Measurements from ENCODE around the gene CHPT1. TPM values are rescaled to one million over a fixed set of nuclear protein-coding genes. Genes with fewer than 3 reads are reported as not detected.

Gene CHPT1
- total and polyA plus RNA-seq, 8 donors, result 26.8 to 69.0 (median 30.4) TPM

GRCh38 chr12:101664992-101665391 lies 32.4 kb upstream of the CHPT1 start:
- no peak overlapping the region for H3K4me3 ChIP-seq
- H3K9me3 ChIP-seq, result no peaks in the 10 kb centered on the region
- DNase-seq, result no peak
- intact Hi-C loops (cut with DNase I), result no loop called here
- peaks cover 0 to 4% of the 10 kb centered on the region in 2 donors for H3K27me3 ChIP-seq
- no peak for ATAC-seq
- H3K4me1 ChIP-seq, result peaks cover 0 to 1% of the 10 kb centered on the region in 2 donors
- H3K27ac ChIP-seq, result no peak overlapping the region
- no peak for TF ChIP-seq CTCF (IDR thresholded peaks at IDR 0.05)
- no peaks in the 10 kb centered on the region for H3K36me3 ChIP-seq

GRCh38 chr12:101666052-101666728 lies 31.2 kb upstream of the CHPT1 start:
- no peak overlapping the region for H3K4me3 ChIP-seq
- H3K9me3 ChIP-seq, result no peaks in the 10 kb centered on the region
- no peak overlapping the region for H3K27ac ChIP-seq
- no peak for DNase-seq
- no peaks in the 10 kb centered on the region for H3K36me3 ChIP-seq
- peaks cover 0 to 12% of the 10 kb centered on the region in 2 donors for H3K4me1 ChIP-seq
- ATAC-seq, result no peak
- no peak for TF ChIP-seq CTCF (IDR thresholded peaks at IDR 0.05)
- intact Hi-C loops (cut with DNase I), result no loop called here
- peaks cover 0 to 4% of the 10 kb centered on the region in 2 donors for H3K27me3 ChIP-seq

- peaks cover 0 to 24% of the 10 kb centered on the region in 2 donors for H3K4me1 ChIP-seq
- DNase-seq (no peak), ATAC-seq (no peak)
- TF ChIP-seq CTCF (IDR thresholded peaks at IDR 0.05), result no peak
- intact Hi-C loops (cut with DNase I), result no loop called here
- no peaks in the 10 kb centered on the region for H3K9me3 ChIP-seq
- peaks cover 0 to 4% of the 10 kb centered on the region in 2 donors for H3K27me3 ChIP-seq
- H3K27ac ChIP-seq, result no peak overlapping the region
- H3K4me3 ChIP-seq, result no peak overlapping the region
- no peaks in the 10 kb centered on the region for H3K36me3 ChIP-seq
Observed at GRCh38 chr12:101667591-101667990, 29.8 kb upstream of the CHPT1 start.

- peaks cover 0 to 24% of the 10 kb centered on the region in 2 donors for H3K4me1 ChIP-seq
Observed at GRCh38 chr12:101670007-101670671, 27.3 kb upstream of the CHPT1 start.

More at GRCh38 chr12:101670007-101670671, 27.3 kb upstream of the CHPT1 start:
- Histone ChIP-seq H3K4me3 (no peak overlapping the region), H3K9me3 (no peaks in the 10 kb centered on the region), H3K27ac (peak overlapping the region in 1 of 2 donors; percentile 68), H3K27me3 (peaks cover 0 to 4% of the 10 kb centered on the region in 2 donors), H3K36me3 (no peaks in the 10 kb centered on the region)
- ATAC-seq, result peak; percentile 93
- peak in 1 of 4 donors; percentile 30 for DNase-seq
- intact Hi-C loops (cut with DNase I), result no loop called here
- TF ChIP-seq CTCF (IDR thresholded peaks at IDR 0.05), result peak; percentile 28 to 42
